GM19452 (cell line): ENCODE measurements around the gene FGF14.

Experiments
- ATAC-seq: cut with Tn5 transposase; IDR thresholded peaks from one replicate; pipeline ENCODE4 v1.9.1; 2021; ENCODE audit not compliant: unreplicated experiment

Gene FGF14

DNA sequence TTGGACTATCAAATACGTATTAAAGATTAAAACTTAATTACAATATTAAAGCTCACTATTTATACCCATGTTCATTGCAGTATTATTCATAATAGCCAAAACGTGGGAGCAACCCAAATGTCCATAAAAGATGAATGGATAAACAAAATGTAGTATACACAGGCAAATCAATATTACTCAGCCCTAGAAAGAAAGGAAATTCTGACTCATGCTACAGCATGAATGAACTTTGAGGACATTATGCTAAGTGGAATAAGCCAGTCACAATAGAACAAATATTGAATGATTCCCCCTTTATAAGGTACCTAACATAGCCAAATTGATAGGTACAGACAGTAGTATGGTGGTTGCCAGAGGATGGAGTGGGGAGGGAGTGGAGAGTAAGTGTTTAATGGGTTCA lies 457.3 kb downstream of the FGF14 start:
- no peak for ATAC-seq

DNA sequence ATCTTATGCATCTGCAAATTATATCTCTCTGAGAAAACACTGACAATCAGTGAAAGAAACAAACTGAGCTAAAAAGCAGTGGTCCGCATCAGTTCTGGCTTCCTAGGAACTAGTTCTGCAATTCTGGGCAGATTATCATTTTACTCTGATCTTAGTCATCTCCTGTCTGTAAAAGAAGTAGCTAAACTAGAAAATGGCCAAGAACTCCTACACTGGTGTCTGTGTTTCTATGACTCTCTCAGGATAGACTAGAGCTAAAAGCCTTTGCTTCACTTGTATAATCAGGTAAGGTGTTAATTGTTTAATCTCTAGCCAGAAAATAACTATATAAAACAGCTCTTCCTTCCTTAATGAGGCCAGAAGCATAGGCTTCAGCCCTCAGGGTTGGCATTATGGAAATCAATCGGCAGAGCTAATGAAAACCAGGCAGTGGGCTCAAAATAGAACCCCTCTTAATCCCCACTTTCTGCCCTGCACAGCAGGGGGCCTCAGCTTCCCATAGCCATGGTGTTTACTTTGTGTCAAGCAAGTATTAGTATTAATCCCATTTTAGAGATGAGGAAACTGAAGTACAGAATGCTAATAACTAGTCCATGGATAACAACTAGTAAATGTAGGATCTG lies 459.2 kb downstream of the FGF14 start:
- no peak for ATAC-seq

DNA sequence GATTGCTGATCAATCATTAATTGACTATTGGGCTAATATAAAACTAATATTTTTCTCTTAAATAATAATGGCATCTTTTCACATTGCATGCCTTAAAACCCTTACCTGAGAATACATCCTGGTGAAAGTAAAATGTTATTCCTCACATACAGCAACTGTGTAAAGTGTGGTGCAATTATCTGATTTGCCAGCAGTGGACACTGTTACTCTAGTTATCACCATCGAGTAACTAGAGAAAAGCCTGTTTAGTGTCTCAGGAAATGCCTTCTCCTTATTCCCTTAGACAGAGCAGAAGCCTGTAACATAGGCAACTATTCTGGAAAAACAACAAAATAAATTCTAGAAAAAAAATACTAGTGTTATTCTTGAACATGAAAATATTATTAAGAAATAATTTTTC lies 459.8 kb downstream of the FGF14 start:
- ATAC-seq: no peak

DNA sequence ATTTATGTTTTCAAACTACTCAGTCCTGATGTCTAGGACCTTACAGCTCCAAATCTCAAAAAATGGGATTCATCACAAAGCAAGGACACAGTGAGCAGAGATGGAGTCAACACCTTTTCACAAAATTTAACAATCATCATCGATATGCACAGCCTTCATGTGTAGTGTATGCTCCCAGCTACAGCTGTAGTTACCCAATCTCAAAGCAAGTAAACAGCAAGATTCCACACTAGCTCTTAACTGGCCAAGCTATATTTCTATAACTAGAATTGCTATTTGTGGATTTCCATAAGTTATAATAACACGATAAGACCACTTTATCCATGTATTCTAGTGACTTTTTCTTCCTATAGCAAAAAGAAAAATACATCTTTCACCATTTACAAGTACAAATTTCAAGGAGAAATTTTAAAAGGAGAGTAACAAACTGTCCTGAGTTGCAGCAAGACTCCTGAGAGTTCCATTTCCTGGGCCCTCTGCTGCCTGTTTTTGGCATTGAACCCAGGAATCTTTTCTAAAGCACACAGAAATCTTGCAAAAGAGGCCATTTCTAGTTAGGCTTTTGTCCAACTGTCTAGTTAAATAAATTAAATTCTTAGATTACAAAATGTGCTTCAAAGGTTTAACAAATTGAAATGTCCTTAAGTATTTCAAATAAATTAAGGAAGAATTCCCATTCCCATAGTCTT lies 460.6 kb downstream of the FGF14 start:
- no peak for ATAC-seq

DNA sequence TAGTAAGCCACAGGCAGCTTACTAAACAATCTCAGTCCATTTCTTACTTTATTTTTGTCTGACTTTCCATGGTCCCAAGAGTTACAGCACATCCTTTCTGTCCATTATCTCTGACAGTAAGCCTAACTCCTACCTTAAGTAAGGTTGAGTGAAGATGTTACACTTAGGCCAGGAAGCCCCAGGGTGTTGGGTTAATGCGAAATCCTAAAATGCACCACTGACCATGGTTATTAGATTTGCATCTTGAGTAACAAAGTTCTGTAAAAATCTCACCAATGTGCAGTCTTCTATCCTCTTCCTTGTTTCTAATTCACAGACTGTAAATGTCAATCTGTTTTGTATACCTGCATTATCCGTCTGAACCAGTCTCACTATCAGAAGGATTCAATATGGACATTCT lies 462.5 kb downstream of the FGF14 start:
- no peak for ATAC-seq

DNA sequence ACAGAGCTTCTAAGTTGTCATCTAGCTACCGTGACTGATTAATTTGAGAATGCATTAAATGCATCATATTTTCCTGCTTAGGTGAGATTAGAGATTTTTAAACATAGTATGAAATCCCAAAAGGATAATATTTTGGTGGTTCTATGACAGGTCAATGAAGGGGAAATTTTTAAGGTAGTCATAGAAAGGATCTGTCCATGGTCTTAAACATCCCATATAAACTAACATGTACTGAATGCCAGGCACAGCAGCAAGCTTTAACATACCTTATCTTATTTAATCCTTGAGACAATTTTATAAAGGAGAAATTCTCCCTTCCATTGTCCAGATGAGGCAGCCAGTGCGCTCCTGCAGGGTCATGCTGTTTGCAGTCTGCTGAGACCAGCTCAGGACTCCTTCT lies 466.0 kb downstream of the FGF14 start:
- ATAC-seq: no peak

DNA sequence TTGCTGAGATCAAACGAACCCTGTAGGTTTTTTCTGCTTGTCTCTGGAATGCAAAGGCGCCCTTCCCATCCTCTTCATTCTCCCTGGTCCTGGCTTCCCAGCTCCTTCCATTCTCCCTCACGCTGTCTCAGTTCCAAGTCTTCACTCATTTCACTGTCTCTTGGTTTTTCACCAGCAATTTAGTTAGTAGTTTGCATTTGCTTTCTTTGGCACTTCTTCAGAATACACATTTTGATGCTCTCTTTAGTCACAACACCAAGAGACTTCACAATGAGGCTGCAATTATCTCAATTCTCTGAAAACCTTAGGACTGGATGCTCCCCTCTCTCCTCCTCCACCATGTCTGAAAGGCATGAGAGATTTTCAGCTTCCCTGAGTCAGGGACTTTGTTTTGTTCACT lies 470.7 kb downstream of the FGF14 start:
- no peak for ATAC-seq

DNA sequence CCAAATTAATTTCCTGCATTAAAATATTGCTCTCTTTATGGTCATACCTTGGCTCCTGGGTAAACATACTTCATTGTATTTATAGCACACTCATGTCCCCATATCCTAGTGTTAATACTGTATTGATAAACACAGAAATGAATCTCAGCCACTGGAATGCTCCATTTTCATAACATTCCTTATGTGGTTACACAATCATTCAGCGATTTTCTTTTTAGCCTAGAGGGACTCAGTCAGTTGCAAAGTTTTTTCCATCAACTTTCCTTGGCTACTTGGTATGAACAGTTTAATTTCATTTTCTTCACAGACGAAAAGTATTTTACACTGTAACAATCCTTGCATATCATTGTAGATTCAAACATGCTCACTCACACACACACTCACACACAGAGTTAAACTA lies 471.5 kb downstream of the FGF14 start:
- no peak for ATAC-seq

DNA sequence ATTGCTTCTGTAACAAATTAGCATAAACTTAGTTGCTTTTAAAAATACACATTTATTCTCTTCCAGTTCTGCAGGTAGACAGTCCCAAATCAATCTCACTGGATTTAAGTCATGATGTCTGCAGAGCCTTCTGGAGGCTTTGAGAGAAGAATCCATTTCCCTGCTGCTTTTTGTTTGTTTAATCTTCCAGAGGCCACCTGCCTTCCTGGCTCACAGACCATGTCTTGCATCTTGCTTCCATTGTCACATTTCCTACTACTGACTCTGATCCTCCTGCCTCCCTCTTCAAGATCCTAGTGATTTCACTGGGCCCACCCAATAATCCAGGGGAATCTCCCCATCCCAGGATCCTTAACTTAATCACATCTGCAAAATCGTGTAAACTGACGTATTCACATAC lies 476.1 kb downstream of the FGF14 start:
- no peak for ATAC-seq

DNA sequence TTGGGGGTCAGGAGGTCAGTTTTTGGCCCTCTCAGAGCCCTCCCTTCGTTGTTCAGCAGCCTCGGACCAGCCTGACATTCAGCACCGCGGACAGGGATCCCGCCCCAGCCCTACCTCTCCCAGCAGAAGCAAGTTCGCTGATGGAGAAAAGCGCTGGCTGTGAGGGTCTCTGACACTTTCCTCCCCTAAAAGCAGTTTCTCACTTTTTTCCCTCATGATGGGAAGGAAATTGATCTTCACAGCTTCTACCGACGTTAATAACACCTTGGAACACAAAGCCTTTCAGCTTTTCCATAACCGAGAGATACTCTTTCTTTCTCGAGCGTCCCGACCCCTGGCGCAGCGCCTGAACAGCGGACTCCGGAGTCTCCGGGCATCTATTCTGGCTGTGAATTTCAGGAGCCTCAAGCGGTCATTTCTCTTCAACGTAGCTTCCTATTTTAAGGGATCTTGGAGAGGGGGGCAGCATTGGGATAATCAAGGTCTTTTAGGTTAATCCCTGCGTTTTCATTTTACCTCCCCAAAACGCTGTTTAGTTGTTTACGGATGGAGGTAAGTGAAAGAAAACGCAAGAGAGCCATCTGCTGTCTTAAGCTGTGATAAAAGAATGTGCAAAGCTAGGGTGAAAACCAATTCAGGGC lies 482.2 kb downstream of the FGF14 start:
- no peak for ATAC-seq

DNA sequence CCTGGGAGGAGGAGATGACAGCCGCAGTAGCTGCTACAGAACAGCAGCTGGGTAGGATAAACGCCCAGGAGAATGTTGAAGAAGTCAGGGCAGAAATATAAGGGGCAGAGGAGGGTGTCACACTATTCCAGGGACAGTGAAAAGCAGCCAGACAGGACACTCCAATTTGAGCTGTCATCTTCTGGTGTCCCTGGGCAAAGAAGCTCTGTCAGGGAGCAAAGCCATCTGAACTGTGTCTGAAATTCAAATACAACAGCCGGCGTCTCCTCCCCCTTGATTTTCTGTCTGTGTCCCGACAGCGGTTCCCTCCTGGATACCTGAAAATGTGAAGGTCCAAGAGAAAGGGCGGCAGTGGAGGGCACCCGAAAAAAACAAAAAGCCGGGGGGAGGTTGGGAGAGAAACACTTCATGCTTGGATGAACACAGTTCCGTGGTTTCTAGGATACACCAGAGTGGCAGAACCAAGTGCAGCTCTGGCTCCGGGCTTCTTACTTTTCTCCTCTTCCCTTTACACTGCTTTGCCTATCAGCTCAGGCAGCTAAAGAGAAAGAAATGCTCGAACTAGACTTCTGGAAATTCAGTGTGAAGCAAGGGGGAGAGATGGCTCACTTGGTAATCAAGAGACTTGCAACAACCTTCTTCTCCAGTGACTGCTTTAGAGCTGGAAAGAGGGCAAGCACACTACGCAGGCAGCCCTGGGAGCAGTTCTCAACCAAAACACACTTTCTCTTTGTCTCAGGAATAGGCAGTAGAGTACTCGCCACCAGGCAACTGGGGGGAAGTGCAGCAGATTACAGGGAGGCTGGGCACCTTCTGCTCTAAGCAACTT lies 483.8 kb downstream of the FGF14 start:
- ATAC-seq: no peak

DNA sequence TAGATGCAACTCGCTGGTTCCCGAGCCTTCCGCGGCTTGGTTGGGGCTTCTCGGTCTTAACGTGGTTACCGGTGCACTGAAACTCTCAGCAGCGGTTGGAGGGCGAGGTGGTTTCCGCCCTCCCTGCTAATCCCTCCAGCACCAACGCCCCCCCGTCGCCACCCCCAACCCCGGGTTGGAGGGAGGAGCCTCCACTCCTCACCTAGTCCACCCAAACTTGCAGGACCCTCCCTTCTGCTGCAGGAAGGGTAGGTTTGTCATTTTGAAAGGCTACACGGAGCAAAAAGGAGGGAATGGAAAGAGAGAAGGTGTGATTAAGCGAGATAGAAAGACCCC lies 484.4 kb downstream of the FGF14 start:
- ATAC-seq: no peak

DNA sequence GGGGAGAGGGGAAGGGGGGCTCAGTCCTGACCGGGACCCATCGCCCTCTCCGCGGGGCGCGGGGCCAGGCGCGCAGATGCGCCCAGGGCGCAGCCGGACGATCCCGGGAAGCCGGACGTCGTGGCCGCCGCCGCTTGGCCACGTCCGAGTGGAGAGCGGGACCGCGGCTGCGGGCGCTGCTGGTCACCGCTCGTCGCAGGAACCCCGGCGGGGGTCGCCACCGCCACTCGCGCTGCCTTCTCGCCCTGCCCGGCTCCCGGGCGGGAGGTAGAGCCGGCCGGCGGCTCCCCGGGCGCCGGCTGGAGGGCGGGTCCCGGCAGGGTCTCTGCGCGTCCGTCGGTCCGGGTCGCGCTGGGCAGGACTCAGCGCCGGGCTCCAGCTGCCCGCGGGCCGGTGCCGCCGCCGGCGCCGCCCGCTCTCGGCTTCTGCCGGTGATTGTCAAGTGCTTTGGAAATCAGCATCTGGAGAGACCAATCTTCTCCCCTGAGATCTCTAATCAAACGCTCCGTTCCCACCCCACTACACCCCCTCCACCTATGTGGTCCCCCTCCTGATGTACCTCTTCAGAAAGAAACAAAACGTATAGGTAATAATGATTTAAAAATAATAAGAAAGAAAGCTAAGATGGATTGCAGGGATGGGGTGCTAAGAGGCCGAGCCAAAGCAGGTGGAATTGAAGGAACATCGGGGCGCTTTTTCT lies 484.9 kb downstream of the FGF14 start:
- ATAC-seq: no peak

DNA sequence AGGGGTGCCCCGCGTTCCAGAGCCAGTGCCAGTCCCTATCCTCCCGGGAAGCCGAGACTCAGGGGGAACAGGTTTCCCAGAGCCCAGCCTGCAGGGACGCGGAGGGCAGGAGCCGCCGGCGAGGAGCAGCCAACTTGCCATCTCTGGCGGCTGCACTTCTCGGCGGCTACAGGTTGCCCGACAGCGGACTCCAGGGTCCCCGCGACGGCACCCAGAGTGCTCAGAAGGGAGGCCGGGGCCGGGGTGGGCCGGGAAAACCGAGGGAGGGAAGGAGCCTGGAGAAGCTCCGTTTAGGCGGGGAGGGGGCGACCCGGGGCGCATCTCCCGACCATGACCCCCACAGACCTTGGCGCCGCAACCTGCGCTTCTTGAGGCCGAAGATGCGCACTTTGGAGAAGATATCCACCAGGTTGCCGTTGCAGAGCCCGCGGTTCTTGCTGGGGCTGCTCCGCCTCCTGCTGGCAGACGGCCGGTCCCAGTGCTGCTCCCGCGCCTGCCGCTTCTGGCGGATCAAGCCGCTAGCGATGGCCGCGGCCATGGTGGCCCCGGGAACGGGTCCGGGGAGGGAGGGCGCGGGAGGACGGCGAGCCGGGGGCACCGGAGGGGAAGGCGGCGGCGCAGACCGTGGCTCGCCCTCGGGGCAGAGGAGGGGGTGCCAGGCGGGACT lies 485.6 kb downstream of the FGF14 start:
- ATAC-seq: no peak

DNA sequence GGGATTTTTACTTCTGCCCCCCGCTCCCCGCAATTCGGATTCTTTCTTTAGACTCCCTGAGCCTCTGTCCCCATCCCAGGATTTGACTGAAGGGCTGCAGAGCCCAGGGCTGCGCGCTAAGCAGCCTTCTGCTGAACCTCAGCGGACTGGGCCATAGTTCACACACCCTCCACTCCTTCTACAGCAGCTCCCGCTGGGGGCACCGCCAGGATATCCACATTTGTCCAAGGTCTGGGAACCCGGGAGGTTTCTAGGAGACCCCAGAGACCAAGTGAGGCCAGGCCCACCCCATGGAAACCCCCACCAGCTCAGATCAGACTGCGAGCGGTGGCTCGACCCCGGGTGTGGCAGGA lies 486.1 kb downstream of the FGF14 start:
- ATAC-seq: no peak

DNA sequence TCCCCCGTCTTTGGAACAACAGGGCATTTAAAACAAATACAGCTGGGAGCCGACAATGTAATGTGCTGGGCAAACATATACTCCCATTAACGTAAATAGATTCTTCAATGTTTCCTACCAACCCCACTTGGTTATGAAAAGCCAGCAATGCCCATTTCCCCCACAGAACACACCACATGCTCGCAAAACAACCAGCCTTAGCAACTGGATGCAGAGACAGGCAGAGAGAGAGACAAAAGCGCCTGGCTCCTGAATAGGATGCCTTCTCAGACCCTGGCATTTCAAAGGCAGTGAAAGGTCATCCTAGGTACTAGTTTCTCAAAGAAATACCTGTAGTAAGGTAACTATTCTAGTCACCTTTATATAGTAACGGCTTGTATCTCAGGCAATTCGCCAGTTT lies 486.5 kb downstream of the FGF14 start:
- no peak for ATAC-seq

DNA sequence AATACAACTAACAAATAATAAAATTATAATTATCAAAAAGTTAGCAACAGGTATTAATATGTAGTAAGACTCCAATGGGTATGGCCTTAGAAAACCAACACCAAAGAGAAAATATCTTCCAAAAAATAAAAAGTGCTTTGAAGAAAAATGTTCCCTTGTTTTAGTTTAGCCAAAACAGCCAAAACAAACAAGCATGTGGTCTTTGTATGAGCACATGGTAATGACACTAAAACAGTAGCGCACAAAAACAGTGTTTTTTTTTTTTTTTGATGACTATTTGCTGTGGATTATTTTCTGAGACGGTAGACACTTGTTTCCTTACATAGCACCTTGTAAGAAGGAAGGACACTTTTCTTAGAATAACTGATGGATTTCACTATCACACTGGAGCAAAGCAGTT lies 490.1 kb downstream of the FGF14 start:
- no peak for ATAC-seq

DNA sequence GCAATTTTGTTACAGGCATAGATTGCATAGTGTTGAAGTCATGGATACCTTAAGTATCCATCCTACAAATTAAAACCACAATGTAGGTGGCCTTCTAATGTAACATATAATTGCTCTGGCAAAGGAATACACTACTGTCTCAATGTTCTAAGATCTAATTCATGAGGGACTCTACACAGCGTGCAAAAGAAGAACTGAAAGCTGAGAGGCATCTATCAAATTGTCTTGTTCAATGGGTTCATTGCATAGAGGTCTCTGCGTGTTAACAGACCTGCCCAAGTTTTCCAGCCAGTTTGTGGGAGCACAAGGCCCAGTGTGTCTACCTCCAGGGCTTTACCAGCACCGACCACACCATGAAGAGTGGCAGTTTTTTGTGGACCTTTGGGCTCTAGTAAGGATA lies 498.0 kb downstream of the FGF14 start:
- ATAC-seq: no peak

DNA sequence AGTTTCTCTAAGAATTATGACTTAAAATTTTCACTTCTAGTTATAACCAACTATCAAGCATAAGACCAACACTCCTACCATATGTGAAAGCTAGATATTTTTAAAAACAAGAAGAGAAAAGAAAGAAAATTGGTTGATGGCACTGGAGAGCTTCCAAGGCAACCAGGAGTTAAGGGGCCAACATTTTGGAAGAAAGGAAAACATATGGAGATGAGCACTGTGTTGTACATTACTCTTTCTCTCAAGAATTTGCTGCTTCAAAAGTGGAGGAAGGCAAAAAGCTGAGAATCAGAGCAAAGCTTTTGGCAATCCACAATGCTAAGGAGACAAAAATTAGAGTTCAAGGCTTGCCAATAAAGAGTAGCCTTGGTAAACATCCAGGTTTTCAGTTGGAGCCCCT lies 503.2 kb downstream of the FGF14 start:
- no peak for ATAC-seq

DNA sequence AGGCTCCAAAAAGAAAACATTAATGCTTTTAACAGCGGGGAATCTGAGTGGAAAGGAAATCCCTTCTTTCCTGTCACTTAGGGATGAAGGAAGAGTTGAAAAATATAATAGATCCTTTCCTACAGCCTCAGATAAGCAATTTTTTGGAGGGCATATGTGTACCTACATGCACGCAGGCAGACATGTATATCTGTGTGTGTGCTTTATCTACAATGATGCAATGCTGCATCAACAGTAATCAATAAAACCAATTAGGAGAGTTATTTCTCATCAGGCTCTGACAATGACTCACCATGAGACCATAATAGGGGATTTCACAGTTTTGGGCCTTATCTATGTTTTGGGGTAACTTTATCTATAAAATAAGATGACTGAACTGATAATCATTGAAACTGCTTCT lies 505.3 kb downstream of the FGF14 start:
- no peak for ATAC-seq

DNA sequence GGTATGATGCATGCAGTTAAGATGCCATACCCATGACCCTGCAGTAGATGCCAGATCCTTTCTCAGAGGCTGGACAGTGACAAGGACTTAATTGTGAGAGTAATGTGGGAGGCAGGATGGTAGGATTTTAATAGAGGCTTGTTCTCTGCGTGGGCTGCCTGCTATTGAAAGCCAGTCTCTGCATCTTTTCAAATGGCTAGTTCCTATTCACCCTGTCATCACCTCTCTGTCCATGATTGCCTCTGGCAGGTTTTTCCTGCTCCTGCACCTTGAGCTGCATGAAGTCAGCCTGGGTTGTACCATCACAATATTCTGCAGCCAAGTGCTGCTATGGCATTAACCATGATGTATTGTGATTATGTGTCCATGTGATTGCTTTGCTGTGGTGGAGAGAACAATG lies 508.8 kb downstream of the FGF14 start:
- ATAC-seq: no peak
